ENCODE results near the gene MRAS. TPM values are rescaled to one million over a fixed set of nuclear protein-coding genes. Genes with fewer than 3 reads are reported as not detected.

MRAS gene
- total RNA-seq (2014; rRNA removed; shearing (Covaris generic)), result 1.1 and 1.7 TPM in 2 replicates
- 0.21 and 1.0 TPM in 2 replicates for polyA plus RNA-seq (2014; cell fraction: nucleus; rRNA removed)

DNA sequence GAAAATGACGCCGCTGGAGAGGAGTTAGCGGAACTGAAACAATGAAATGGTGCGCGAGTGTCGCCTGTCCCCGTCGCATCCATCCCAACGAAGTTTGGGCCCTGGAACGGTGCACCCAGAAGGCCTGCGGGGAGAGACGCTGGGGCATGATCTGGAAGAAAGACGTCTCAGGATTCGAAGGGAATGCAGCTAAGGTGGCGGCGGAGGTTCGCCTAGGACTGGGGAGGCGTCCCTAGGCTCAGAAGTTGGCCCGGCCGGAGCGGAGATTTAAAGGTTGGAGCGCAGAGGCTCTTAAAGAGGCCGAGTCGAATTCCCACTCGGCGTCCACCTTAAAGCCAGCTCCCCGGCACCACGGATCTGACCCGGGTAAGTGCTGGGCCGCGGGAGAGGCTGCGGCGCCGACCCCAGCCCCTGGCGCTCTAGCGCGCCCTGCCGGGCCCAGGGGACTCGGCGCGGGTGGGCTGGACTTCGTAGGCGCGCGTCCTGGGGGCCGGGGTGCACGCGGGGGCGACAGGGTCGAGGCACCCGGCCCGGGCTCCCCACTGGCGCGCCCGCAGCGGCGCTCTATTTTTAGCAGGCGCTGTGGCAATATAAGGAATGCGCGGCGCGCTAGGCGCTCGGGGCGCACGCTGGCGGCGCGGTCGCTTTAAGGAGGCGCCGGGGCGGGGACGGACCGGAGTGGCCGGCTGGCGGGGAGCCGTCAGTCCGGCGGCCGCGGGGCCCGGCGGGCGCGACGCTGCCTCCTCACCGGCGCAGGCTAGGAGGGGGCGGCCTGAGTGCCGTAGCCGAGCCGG lies at the start of gene MRAS:
Gene MRAS (plus strand): TSS at position 620 of the 794 bp plus-strand sequence. CDS start 24,305 bp downstream, outside the sequence.
- DNase-seq (ENCODE audit: extremely low read depth, low read depth), result peak; percentile 35

DNA sequence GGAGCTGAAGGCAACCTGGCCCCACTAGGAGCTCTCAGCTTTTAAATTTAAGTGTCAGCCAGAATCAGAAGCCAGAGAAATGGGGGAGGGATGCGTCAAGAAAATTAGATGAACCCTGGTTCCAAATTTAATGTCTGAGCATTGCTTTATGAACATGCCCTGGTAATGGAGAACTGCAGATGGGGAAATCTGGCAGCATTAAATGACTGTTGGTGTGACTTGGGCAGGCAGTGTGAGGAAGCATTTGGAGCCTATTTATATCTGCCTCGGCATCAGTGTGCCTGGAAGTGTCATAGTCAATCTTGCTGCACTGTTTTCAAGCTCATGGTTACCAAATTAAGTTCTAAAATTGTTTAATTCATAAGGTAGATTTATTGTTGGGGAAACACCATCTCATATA lies 47.7 kb upstream of the MRAS start:
- no peak for DNase-seq (ENCODE audit: extremely low read depth, low read depth)

DNA sequence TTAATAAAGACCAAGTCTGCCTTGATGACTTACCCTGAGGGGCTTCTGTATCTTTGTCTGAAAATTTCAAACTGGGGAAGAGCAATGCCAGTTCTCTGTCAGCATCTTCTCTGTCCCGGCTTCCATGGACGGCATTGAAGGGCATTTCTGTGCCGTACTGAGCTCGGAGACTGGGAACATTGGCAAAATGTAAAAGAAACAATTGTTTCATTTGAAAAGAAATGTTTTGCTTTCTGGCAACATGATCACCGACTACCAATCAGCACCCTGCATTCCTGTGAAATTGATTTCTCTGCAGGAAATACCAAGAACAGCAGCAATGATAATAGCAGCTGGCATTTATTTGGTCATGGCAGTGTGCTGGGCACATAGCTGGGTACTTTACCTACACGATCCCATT lies 44.9 kb upstream of the MRAS start:
- DNase-seq (ENCODE audit: extremely low read depth, low read depth), result no peak

DNA sequence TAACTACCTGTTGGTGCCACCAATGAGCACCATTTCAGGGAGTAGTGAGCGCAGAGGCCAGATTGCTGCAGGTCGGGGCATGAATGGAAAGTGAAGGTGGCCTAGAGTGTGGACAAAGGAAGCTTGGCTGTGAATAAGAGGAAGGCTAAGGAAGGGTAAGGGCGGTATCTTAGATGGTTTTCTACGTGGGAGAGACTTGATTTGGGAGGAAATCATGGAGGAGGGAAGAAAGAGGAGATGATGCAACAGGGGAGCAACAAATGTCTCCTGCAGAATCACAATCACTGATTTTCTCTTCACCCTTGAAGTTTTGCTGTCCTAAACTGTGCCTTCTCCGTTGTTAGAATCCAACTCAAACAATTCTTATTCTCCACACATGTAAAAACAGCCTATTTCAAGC lies 40.5 kb upstream of the MRAS start:
- no peak for DNase-seq (ENCODE audit: extremely low read depth, low read depth)

DNA sequence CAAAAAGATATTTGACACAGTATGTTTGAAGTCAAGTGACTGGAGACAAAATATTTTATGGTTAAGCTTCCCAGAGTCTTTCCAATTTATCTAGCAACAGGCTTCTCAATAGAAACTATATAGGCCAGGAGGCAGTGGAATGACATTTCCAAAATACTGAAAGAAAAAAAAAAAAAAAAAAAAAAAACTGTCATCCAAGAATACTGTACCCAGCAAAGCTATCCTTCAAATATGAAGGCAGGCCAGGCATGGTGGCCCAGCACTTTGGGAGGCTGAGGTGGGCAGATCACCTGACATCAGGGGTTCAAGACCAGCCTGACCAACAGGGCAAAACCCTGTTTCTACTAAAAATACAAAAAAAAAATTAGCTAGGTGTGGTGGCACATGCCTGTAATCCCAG lies 39.6 kb upstream of the MRAS start:
- no peak for DNase-seq (ENCODE audit: extremely low read depth, low read depth)

DNA sequence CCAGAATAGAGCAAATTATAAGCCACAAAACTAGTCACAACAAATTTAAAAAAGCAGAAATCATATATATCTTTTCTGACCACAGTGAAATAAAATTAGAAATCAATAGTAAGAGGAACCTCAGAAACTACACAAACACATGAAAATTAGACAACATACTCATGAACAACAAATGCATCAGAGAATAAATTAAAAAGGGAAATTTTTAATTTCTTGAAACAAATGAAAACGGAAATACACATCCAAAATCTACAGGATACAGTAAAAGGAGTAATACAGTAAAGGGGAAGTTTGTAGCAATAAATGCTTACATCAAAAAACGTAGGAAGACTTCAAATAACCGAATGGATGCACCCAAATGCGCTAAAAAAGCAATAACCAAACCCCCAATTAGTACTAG lies 37.9 kb upstream of the MRAS start:
- DNase-seq (ENCODE audit: extremely low read depth, low read depth), result no peak

DNA sequence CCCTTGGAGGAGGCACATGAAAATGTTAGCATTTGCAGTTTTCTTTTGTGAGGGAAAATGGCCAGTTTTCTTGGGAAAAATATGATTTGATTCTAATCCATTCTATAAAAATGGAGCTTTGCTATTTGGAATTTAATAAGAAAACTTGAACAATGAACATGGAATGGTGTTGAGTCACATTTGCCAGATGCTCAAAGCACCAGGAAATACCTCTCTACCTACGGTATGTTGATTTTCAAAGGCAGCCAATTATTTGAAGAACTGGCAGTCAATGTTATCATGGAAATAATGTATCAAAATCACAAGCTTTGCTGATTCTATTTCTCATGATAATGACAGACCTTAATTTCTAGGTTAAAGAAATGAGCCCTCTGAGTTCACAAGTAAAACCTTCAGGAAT lies 33.6 kb upstream of the MRAS start:
- DNase-seq (ENCODE audit: extremely low read depth, low read depth), result no peak

DNA sequence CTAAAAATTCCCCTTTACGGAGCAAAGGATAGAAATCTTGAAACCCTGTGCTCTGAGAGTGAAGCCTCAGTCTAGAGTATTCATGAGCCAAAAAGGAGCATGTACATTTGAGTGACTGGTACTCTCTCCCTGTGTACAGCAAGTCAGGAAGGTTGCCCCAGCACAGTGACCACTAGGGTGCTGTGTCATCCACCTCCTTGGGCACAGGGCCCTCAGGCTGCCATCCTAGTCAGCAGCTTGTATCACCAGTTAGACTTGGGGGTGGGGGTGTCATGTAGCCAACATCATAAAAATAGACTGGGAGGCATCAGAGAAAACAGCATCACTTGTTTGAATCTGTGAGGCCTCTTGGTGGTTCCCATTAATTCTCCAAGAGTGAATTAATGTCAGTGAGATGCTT lies 30.7 kb upstream of the MRAS start:
- DNase-seq (ENCODE audit: extremely low read depth, low read depth), result no peak

DNA sequence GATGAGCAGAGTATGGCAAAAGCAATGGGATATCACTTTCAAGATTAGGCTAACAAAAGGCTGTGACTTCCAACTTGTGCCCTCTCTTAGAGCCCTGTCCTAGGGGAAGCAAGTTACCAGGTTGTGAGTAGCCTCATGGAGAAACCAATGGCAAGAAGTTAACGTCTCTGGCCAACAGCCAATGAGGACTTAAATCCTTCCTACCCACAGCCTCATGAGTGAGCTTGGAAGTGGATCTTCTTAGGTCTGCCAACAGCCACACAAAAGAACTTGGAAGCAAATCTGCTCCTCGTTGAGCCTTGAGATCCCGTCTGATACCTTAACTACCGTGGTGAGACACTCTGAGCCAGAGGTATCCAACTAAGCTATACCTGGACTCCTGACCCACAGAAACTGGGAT lies 24.4 kb upstream of the MRAS start:
- no peak for DNase-seq (ENCODE audit: extremely low read depth, low read depth)

DNA sequence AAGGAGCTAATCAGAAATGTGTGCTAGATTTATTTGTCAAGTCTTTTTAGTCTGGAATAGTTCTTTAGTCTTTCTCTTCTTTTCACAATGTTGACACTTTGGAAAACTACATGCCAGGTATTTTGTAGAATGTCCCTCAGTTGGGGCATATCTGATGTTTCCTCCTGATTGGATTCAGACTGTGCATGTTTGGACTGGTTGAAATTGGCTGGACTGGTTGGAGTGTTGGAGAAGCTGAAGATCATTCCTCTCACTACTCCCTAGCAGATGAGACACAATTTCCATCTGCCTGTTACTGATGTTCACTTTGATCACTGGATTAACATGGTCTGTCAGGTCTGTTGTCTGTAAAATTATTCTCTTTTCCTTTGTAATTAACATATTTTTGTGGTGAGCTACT lies 22.4 kb upstream of the MRAS start:
- no peak for DNase-seq (ENCODE audit: extremely low read depth, low read depth)

DNA sequence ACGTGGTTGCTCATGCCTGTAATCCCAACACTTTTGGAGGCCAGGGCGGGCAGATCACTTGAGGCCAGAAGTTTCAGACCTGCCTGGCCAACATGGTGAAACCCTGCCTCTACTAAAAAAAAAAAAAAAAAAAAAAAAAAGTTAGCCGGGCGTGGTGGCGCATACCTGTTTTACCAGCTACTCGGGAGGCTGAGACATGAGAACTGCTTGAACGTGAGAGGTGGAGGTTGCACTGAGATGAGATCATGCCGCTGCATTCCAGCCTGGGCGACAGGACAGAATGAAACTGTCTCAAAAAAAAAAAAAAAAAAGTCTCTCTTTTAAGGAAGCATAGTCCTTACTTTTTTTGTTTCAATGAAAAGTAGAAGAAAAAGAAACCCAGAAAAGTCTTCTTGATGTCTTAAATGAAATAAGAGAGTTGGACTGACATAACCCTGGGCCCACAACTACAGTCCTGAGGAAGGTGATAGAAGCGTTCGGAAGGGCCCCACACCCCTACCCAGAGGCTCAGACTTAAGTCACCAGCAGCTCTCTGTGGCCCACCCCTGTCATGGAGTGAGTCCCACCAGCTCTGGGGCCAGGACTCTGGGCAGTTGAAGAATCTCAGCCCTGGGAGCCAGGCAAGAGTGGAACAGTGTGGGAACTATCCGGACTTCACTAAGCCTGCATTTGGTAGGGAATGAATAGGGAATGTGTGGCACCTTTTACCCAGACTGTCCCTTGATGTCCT lies 21.3 kb upstream of the MRAS start:
- no peak for DNase-seq (ENCODE audit: extremely low read depth, low read depth)

DNA sequence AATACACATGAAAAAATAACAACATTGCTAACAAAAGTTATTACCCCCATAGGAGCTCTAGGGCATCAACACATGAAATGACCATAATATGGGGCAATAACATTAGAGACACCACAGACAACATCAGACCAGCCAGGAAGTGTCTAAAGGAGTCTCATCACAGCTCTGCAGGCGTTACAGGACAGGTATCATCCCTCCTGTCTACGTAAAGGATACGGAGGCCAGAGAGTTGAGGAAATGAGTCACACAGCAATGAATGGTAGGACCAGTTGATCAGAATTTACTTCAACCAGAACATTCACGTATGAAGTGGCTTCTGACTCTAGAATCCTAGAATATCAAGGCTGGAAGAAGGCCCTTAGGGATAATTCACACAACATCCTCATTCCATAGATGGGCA lies 20.5 kb upstream of the MRAS start:
- no peak for DNase-seq (ENCODE audit: extremely low read depth, low read depth)

DNA sequence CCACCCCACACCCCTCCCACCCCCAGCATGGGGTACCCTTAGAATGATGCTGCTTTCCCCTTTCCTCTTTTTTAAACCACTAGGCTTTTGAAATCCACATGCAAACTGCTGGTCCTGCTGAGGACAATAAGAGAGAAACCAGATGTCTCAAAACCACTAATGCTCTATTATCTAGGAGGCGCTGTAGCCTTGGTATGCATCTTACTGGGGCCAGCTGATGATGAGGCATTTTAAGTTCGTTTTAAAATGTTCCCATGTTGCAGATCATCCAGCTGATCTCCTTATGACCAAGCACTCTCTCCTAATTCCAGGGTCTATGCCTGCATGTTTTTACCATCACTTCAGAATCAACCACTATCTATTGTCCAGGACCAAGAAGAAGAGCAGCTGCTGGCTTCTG lies 20.0 kb upstream of the MRAS start:
- DNase-seq (ENCODE audit: extremely low read depth, low read depth), result no peak

DNA sequence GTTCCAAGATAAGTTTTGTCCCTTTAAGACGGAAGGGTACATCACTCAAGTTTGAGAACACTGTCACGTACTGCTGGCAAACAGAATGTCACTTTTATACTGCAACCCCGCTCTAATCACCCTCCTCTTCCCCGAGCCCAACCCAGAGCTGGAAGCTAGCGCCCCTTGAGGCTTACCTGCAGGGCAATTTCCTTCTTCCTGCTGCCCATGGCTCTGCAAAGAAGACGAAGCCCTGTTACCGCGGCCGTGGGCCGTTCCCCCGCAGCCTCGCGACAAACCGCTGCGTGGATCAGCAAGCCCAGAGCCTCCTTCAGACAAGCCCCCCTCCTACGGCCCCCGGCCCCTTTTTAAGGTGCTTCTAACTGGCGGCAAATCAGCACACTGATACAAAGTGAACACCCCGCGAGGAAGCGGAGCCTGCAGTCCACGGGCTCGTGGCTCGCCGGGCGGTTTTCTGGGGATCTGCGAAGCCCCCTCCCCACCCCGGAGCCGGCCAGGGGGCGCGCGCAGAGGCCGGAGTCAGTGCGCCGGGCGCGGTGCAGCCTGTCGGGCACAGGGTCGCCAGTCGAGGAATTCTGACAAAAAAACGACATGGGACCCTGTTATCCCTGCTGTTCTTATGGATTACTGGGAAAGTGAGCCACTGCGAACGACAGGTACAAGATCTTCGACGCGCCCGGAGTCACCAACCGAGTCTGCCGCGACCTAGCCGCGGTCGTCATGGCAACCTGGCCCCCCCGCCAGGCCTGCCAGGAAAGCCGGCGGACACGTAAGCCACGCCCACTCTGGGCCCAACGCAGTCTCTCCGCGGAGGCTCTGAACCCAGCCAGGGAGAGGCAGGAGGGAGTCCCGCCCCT lies 19.0 kb upstream of the MRAS start, which contains the start of gene NME9:
Gene NME9 (minus strand): TSS at position 725 of the 857 bp plus-strand sequence. CDS start 516 bp downstream, at position 209.
- DNase-seq (ENCODE audit: extremely low read depth, low read depth), result peak; percentile 67

DNA sequence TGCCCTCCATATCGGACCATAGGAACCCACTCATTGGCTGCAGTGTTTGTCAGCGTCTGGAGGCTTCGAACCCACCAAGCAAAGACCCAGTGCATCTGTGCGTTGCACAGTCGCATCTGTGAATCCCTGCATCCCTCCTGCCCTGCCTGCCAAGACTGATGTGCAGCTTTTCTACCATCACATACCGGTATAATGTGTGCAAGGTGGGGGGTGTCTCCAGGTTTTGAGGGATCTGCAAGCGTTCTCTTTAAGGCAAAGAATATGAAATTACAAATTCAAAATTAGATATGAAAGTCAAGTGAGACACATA lies 18.4 kb upstream of the MRAS start:
- no peak for DNase-seq (ENCODE audit: extremely low read depth, low read depth)

DNA sequence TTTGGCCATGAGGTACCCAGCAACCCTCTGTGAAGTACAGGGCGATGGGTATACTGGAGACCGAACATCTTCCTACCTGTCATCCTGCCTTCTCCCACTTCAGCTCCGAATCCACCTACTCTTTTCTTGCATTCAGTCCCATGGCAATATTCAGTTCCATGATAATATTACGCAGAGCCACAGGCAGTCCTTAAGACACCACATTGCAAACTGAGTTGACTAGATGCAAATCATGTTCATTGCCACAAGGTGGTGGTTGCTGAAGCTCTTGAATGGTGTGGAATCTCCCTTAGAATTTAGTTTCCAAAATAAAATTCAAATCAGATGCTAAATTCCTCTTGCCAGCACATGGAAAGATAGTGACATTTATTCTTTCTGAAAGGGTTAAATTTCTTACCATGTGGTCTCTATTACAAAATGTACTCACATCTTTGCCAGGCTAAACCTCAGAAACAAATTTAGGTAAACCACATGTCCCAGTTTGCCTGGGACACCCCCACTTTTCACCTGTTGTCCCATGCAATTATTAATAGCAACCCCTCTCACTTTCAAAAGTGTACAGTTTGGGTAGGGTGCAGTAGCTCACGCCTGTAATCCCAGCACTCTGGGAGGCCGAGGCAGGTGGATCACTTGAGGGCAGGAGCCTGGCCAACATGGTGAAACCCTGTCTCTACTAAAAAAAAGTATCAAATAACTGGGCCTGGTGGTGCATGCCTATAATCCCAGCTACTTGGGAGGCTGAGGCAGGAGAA lies 17.1 kb upstream of the MRAS start:
- DNase-seq (ENCODE audit: extremely low read depth, low read depth), result no peak

DNA sequence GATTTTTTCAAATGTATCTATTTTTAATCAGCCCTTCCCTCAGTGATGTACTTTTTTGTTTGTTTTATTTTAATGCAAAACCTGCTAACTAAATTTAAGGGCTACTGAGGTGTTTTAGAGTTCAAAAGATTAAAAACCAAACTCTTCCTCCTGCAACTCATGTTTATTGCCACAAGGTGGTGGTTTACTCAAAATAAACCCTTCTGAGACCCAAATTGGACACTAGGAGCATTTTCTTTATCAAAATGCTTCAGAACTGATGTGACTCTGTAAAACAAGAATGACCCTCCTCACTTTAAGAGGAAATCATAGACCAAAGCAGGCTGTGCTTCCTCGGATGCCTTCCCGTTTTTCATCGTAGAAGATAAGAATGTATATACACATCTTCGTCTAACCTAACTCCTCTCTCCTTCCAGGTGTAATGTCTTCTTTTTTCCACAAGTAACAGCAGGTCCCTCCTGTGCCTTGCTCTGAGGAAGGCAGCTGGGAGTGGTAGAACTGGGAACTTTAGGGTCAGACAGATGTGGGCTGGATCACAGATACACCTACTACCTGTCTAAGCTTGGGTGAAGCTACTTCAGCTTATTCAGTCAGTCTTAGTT lies 15.8 kb upstream of the MRAS start:
- DNase-seq (ENCODE audit: extremely low read depth, low read depth), result peak; percentile 19

DNA sequence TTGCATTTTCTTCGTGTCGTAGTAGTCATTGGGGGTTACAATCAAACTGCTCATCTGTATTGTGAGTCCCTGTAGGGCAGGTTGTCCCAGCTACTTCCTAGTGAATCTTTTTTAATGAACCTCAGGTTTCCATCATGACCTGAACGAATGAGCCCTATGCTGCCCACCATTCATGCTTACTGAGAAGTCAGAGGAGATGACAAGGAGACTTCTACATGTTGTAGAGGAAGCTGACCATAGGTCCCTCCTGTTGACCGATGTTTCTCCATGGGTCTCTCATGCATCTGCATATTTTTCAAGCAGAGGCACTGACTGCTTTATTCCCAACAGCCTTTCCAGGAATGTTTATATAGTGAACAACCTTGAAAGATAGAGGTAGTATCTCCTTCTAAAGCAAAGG lies 13.8 kb upstream of the MRAS start:
- no peak for DNase-seq (ENCODE audit: extremely low read depth, low read depth)

DNA sequence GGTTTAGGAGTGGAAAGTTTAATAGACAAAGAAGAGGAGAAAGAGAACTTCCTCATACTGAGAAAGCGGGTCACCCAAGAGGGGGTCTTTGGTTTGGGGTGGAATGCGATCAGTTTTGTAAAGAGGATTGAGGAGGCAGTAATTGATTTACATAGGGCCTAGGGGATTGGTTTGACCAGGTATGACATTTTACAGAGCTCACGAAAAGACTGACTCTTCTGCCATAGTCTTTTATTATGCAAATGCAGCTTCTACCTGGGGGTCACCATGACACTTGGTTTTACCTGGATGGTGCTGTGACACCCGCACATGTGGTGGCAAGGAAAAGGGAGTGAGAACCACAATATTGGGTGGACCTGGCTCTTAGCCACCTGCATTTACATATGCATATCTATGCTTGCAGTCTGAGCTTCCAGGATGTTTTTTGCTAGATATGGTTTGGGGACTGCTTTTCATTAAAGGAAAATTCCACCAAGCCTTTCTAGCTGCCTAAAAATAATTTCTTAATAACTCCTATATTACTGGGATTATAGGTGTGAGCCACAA lies 11.9 kb upstream of the MRAS start:
- DNase-seq (ENCODE audit: extremely low read depth, low read depth), result no peak

DNA sequence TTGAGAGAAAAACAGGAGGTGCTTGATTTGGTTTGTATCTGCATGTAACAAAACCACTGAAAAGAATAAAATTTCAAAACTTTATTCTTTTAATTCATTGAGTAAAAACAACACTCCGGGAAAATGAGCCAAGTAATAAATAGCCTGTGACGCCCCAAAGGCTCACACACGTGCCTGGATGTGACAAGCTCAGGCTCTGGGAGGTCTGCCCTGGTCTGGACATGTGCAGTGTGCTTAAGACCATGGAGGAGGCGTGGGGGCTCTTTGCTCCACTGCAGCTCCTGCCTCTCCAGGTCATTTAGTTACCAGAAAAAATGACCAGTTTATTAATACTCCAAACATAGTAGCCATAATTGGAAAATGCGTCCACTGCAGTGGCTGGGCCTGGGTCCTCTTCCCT lies 10.1 kb upstream of the MRAS start:
- DNase-seq (ENCODE audit: extremely low read depth, low read depth), result no peak
